ENCODE results near the gene CHRM2.

- no peak for TF ChIP-seq EGR1 (IDR thresholded peaks at IDR 0.05)
- no peak for TF ChIP-seq TEAD4 (IDR thresholded peaks at IDR 0.05)
These were observed 150.0 kb downstream of the CHRM2 start for GRCh38 chr7:137018468-137018867.

All from Ishikawa (cell line).